22Rv1 (cell line): ENCODE measurements around the gene CCDC85A.

Source experiments
- ZFX ChIP-seq: fragments of 450-650 bp; IDR thresholded peaks from 2 replicates; pipeline ENCODE4 v1.6.1; 2017; ENCODE audit warnings: antibody characterized with exemption, borderline replicate concordance
- TF ChIP-seq, protein P1 (sequence below): fragments of 450-650 bp; IDR thresholded peaks from 2 replicates; pipeline ENCODE4 v1.5.1; 2017; ENCODE audit warnings: mild to moderate bottlenecking

GRCh38 chr2:56244506-56244905 lies 60.7 kb downstream of the CCDC85A start:
- TF ChIP-seq, protein P1, sequence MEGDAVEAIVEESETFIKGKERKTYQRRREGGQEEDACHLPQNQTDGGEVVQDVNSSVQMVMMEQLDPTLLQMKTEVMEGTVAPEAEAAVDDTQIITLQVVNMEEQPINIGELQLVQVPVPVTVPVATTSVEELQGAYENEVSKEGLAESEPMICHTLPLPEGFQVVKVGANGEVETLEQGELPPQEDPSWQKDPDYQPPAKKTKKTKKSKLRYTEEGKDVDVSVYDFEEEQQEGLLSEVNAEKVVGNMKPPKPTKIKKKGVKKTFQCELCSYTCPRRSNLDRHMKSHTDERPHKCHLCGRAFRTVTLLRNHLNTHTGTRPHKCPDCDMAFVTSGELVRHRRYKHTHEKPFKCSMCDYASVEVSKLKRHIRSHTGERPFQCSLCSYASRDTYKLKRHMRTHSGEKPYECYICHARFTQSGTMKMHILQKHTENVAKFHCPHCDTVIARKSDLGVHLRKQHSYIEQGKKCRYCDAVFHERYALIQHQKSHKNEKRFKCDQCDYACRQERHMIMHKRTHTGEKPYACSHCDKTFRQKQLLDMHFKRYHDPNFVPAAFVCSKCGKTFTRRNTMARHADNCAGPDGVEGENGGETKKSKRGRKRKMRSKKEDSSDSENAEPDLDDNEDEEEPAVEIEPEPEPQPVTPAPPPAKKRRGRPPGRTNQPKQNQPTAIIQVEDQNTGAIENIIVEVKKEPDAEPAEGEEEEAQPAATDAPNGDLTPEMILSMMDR: no peak
- no peak for TF ChIP-seq ZFX
